ENCODE results near the gene LZTS3.
"Not testable (repeated sequence)": the region's sequence is repeated elsewhere in the genome, so short reads cannot be mapped to it uniquely, and the experiment has no call there.

Gene LZTS3

GRCh38 chr20:3166913-3167342, 6.4 kb downstream of the LZTS3 start:
- no peak for DNase-seq

- no peak for DNase-seq
These were observed 6.9 kb downstream of the LZTS3 start for GRCh38 chr20:3166338-3166912.

GRCh38 chr20:3165473-3166337, 7.6 kb downstream of the LZTS3 start:
- DNase-seq, result no peak

- no peak for DNase-seq
These were observed 8.5 kb downstream of the LZTS3 start for GRCh38 chr20:3164763-3165410.

- no peak for DNase-seq
These were observed 9.1 kb downstream of the LZTS3 start for GRCh38 chr20:3164043-3164762.

GRCh38 chr20:3163099-3164042, 10.0 kb downstream of the LZTS3 start:
- DNase-seq, result peak; percentile 97

- peak; percentile 30 to 67 for DNase-seq
These were observed 11.2 kb downstream of the LZTS3 start for GRCh38 chr20:3162080-3162611.

- no peak for DNase-seq
These were observed 11.9 kb downstream of the LZTS3 start for GRCh38 chr20:3161316-3162079.

- DNase-seq, result no peak
These were observed 12.9 kb downstream of the LZTS3 start for GRCh38 chr20:3160418-3160817.

GRCh38 chr20:3158968-3159431, 14.3 kb downstream of the LZTS3 start:
- no peak for DNase-seq

GRCh38 chr20:3157817-3158216, 15.5 kb downstream of the LZTS3 start:
- DNase-seq, result no peak

- DNase-seq, result no peak
These were observed 16.3 kb downstream of the LZTS3 start for GRCh38 chr20:3156811-3157619.

- not testable (repeated sequence) for DNase-seq
These were observed 21.2 kb downstream of the LZTS3 start for GRCh38 chr20:3152057-3152644.

GRCh38 chr20:3150908-3151307, 22.4 kb downstream of the LZTS3 start:
- no peak for DNase-seq

GRCh38 chr20:3146732-3147341, 26.5 kb downstream of the LZTS3 start:
- DNase-seq, result no peak

GRCh38 chr20:3141757-3142156, 31.6 kb downstream of the LZTS3 start:
- DNase-seq, result no peak

- DNase-seq, result no peak
These were observed 35.9 kb downstream of the LZTS3 start for GRCh38 chr20:3137492-3137891.

GRCh38 chr20:3135507-3136070, 37.8 kb downstream of the LZTS3 start:
- DNase-seq, result no peak

- no peak for DNase-seq
These were observed 39.2 kb downstream of the LZTS3 start for GRCh38 chr20:3134151-3134550.
